GM23248 (cell line): ENCODE data around the gene CAMTA1. TPM values are rescaled to one million over a fixed set of nuclear protein-coding genes. Genes with fewer than 3 reads are reported as not detected.

ENCODE experiments used
- DNase-seq: peaks from one replicate; pipeline ENCODE4 v3.0.0-alpha.2; 2015
- H2AFZ ChIP-seq: fragments of 200-600 bp; sonication (generic); 2 replicates; pipeline ENCODE4 v1.6.1; 2016; ENCODE audit warnings: antibody characterized with exemption
- H3F3A ChIP-seq: fragments of 200-600 bp; sonication (generic); 2 replicates; pipeline ENCODE4 v1.6.1; 2016; ENCODE audit warnings: mild to moderate bottlenecking, antibody characterized with exemption, mixed run types; ENCODE audit not compliant: insufficient read depth
- H3K27ac ChIP-seq: fragments of 200-600 bp; sonication (generic); 2 replicates; pipeline ENCODE4 v1.5.1; 2016; ENCODE audit warnings: mild to moderate bottlenecking
- H3K27me3 ChIP-seq: fragments of 200-600 bp; sonication (generic); replicated peaks from 2 replicates; pipeline ENCODE4 v1.6.1; 2016; ENCODE audit warnings: mild to moderate bottlenecking; ENCODE audit not compliant: insufficient read depth
- H3K36me3 ChIP-seq: fragments of 200-600 bp; sonication (generic); 2 replicates; pipeline ENCODE4 v1.6.1; 2016; ENCODE audit warnings: low read depth, mild to moderate bottlenecking
- H3K4me1 ChIP-seq: fragments of 200-600 bp; sonication (generic); 2 replicates; pipeline ENCODE4 v1.6.1; 2016; ENCODE audit warnings: mild to moderate bottlenecking; ENCODE audit not compliant: insufficient read depth
- H3K4me2 ChIP-seq: fragments of 200-600 bp; sonication (generic); one replicate; pipeline ENCODE4 v1.6.1; 2016; ENCODE audit warnings: mild to moderate bottlenecking; ENCODE audit not compliant: unreplicated experiment
- H3K4me3 ChIP-seq: fragments of 200-600 bp; sonication (generic); 2 replicates; pipeline ENCODE4 v1.5.1; 2016; ENCODE audit warnings: mild to moderate bottlenecking
- H3K79me2 ChIP-seq: fragments of 200-600 bp; sonication (generic); 2 replicates; pipeline ENCODE4 v1.6.1; 2016; ENCODE audit warnings: mild to moderate bottlenecking; ENCODE audit not compliant: insufficient read depth
- H3K9ac ChIP-seq: fragments of 200-600 bp; sonication (generic); 2 replicates; pipeline ENCODE4 v1.6.1; 2016; ENCODE audit warnings: mild to moderate bottlenecking
- H3K9me2 ChIP-seq: fragments of 200-600 bp; sonication (generic); 2 replicates; pipeline ENCODE4 v1.6.1; 2016; ENCODE audit warnings: mixed run types, mild to moderate bottlenecking, moderate library complexity; ENCODE audit not compliant: insufficient read depth
- H3K9me3 ChIP-seq: fragments of 200-600 bp; sonication (generic); one replicate; pipeline ENCODE4 v1.6.1; 2017; ENCODE audit warnings: low read depth
- H4K20me1 ChIP-seq: fragments of 200-600 bp; sonication (generic); 2 replicates; pipeline ENCODE4 v1.6.0; 2016; ENCODE audit not compliant: insufficient read depth
- EZH2 ChIP-seq: fragments of 200-600 bp; sonication (generic); IDR thresholded peaks from 2 replicates; pipeline ENCODE4 v1.6.1; 2018; ENCODE audit warnings: antibody characterized with exemption, mild to moderate bottlenecking; ENCODE audit not compliant: insufficient read depth, poor library complexity, severe bottlenecking
- EZH2phosphoT487 ChIP-seq: fragments of 200-600 bp; sonication (generic); IDR thresholded peaks from 2 replicates; pipeline ENCODE4 v1.6.1; 2018; ENCODE audit warnings: antibody characterized with exemption, moderate library complexity, mild to moderate bottlenecking, low read depth; ENCODE audit not compliant: insufficient read depth
- WGBS, 2 experiments: methylation state at CpG; one replicate each; pipeline ENCODE4 v1.1.6; 2015 to 2017; ENCODE audit warnings: low lambda C conversion rate in 2 of 2, low coverage in 1 of 2; ENCODE audit errors: missing lambda C conversion rate in 2 of 2; 5-methylcytosine and 5-hydroxymethylcytosine counted together
- in situ Hi-C: fragments of 300-500 bp; cut with MboI; formaldehyde crosslinking; loops from 2 replicates; pipeline ENCODE4 v1.15.0; 2020
- polyA plus RNA-seq: library from polyadenylated mRNA; unstranded; fragments of >200 nt; fragmentation: Nextera tagmentation; extraction: Ambion mirVana; gene quantifications from 2 replicates; pipeline ENCODE4 v1.2.1, GENCODE V29; 2016
- total RNA-seq: library from RNA; depleted of rRNA; stranded (reverse); fragments of >200 nt; shearing (Covaris generic); gene quantifications from 2 replicates; pipeline ENCODE4 v1.2.3, GENCODE V29; 2014

Gene CAMTA1
- total and polyA plus RNA-seq, 2 experiments from 2014 or later = 50.1 to 165 TPM

DNA sequence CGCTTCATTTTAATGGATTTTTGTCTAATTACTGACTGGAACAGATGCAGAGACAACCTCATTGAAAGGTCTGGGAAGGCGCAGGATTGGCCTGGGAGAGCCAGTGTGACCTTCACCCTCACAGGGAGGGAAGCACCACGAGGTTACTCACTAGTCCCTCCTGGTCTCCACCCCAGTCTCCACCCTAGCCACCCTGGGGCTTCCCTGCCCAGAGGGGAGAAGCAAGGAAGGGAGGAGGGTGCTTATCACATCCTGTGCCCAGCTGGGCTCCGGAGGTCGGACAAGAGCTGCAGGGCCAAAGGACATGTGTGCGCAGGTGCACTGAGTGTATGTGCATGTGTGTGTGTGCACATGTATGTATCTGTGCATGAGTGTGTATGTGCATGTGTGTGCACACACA is 765.7 kb downstream of the CAMTA1 start:
- Histone ChIP-seq H3K27me3 (no peaks in the 10 kb centered on the region), H3K9me3 (no peaks in the 10 kb centered on the region), H2AFZ (no peak overlapping the region), H3K36me3 (no peaks in the 10 kb centered on the region), H3K9me2 (no peaks in the 10 kb centered on the region), H3F3A (no peaks in the 10 kb centered on the region), H4K20me1 (no peaks in the 10 kb centered on the region), H3K79me2 (no peaks in the 10 kb centered on the region), H3K27ac (no peak overlapping the region), H3K4me2 (no peak overlapping the region), H3K4me3 (no peak overlapping the region), H3K9ac (no peak overlapping the region), H3K4me1 (peaks cover 13% of the 10 kb centered on the region)
- 66 to 78% methylated on average over 5 to 6 of the region's 6 CpGs for WGBS, 2 experiments
- no peak for DNase-seq
- in situ Hi-C loops = no loop called here
- TF ChIP-seq EZH2phosphoT487 (no peak), EZH2 (no peak)

DNA sequence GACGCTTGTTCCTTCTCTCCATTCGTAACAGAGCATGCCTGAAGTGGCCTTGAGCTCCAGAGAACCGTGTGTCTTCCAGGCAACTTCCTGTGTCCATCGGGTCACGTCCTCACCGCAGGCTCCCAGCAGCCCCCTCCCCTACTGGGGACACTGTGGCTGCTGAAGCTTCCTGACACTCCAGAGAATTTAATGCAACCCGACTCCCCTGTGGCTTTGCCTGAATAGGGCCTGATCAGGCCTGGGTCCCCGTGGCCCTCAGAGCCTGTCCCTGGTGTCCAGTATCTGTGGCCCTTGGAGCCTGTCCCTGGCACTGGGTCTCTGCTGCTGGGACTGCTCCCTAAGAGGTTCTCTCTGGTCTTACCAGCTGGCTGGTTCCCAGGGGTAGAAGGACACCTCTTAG is 766.2 kb downstream of the CAMTA1 start:
- Histone ChIP-seq H3K36me3 (no peaks in the 10 kb centered on the region), H3K9me2 (no peaks in the 10 kb centered on the region), H3K4me1 (peaks cover 13% of the 10 kb centered on the region), H4K20me1 (no peaks in the 10 kb centered on the region), H3K9ac (no peak overlapping the region), H3K79me2 (no peaks in the 10 kb centered on the region), H3K27ac (no peak overlapping the region), H3K9me3 (no peaks in the 10 kb centered on the region), H3K4me3 (no peak overlapping the region), H3F3A (no peaks in the 10 kb centered on the region), H2AFZ (no peak overlapping the region), H3K27me3 (no peaks in the 10 kb centered on the region), H3K4me2 (no peak overlapping the region)
- DNase-seq = no peak
- no peak for TF ChIP-seq EZH2phosphoT487
- no peak for TF ChIP-seq EZH2
- in situ Hi-C loops = no loop called here
- 71 to 82% methylated on average over 8 of the region's 8 CpGs for WGBS, 2 experiments

DNA sequence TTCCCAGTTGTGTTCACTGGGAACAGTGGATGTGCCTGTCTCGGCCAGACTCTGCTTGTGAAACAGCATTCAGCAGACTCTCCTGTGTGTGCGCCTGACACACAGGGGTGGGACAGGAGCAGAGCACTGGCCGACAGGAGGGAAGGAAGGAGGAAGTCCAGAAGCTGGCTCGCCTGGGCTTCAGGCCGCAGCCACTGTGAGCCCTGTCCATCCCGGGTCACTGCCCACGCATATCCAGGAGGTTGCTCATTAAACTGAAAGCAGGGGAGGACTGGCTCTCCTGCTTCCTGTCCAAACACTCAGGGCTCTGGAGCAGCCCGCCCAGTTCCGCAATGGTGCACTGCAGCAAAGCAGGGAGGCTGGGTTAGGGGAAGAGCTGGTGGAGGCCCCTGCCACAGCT is 767.1 kb downstream of the CAMTA1 start:
- Histone ChIP-seq H3K27me3 (no peaks in the 10 kb centered on the region), H3K4me2 (no peak overlapping the region), H3K9ac (no peak overlapping the region), H3K36me3 (no peaks in the 10 kb centered on the region), H3F3A (no peaks in the 10 kb centered on the region), H3K4me3 (no peak overlapping the region), H3K27ac (no peak overlapping the region), H2AFZ (no peak overlapping the region), H3K9me2 (no peaks in the 10 kb centered on the region), H3K4me1 (peaks cover 13% of the 10 kb centered on the region), H4K20me1 (no peaks in the 10 kb centered on the region), H3K79me2 (no peaks in the 10 kb centered on the region), H3K9me3 (no peaks in the 10 kb centered on the region)
- whole genome bisulfite sequencing, 2 experiments = 86 to 90% methylated on average over 8 to 9 of the region's 9 CpGs
- DNase-seq = no peak
- in situ Hi-C loops = no loop called here
- TF ChIP-seq EZH2 = no peak
- TF ChIP-seq EZH2phosphoT487 = no peak

DNA sequence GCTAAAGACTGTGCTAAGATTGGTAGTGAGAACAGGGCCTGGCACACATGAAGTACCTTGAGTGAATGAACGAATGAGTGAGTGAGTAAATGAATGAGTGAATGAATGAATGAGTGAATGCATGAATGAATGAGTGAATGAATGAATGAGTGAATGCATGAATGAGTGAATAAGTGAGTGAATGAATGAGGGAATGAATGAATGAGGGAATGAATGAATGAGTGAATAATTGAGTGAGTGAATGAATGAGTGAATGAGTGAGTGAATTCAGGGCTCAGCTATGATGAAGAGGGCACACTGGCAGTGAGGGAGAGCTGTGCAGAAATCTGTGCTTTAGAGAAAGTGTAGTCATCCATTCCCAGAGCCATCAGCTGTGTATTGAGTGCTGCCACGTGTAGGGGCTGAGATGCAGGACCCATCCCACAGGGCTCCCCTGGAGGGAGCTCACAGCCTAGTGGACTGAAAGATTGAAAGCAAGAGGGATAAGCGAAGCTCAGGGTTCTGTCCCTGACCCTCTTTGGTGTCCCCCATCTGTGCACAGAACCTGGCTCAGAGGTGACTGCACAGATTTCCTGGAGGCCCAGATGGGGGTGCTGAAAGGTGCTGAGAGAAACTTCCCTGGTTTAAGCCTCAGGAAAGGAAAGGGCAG is 767.9 kb downstream of the CAMTA1 start:
- no peak overlapping the region for H3K4me2 ChIP-seq
- peaks cover 13% of the 10 kb centered on the region for H3K4me1 ChIP-seq
- no peaks in the 10 kb centered on the region for H3K79me2 ChIP-seq
- no peaks in the 10 kb centered on the region for H3K9me3 ChIP-seq
- WGBS, 2 experiments = 65 to 70% methylated on average over 3 of the region's 3 CpGs
- in situ Hi-C loops = no loop called here
- no peak overlapping the region for H3K4me3 ChIP-seq
- no peaks in the 10 kb centered on the region for H4K20me1 ChIP-seq
- H3K27ac ChIP-seq = no peak overlapping the region
- no peaks in the 10 kb centered on the region for H3K36me3 ChIP-seq
- peak; percentile 35 for DNase-seq
- no peaks in the 10 kb centered on the region for H3K27me3 ChIP-seq
- no peak overlapping the region for H3K9ac ChIP-seq
- H3K9me2 ChIP-seq = no peaks in the 10 kb centered on the region
- TF ChIP-seq EZH2phosphoT487 = no peak
- no peak for TF ChIP-seq EZH2
- no peaks in the 10 kb centered on the region for H3F3A ChIP-seq
- no peak overlapping the region for H2AFZ ChIP-seq
